ENCODE data around the gene ZSWIM9. TPM values are rescaled to one million over a fixed set of nuclear protein-coding genes. Genes with fewer than 3 reads are reported as not detected.

ZSWIM9 gene
- polyA plus RNA-seq, 1 of the 3 experiments (the other 2 are of a cell fraction): 2.2 TPM

GRCh38 chr19:48127561-48127960, 42.9 kb upstream of the ZSWIM9 start:
- Histone ChIP-seq H3K79me2 (ENCODE audit: insufficient read depth) (no peaks in the 10 kb centered on the region), H3K4me1 (ENCODE audit: control insufficient read depth in 1 of 2, insufficient read depth in 2 of 2, low read depth in 1 of 2, low read length in 1 of 2) (no peaks in the 10 kb centered on the region), H3K27me3 (ENCODE audit: insufficient read depth) (no peaks in the 10 kb centered on the region), H3K27ac (ENCODE audit: low read depth in 2 of 2, low read length in 1 of 2) (no peak overlapping the region), H3K9ac (no peak overlapping the region), H2AFZ (ENCODE audit: low read depth) (no peak overlapping the region), H3F3A (replicated peaks; ENCODE audit: insufficient read depth) (no peaks in the 10 kb centered on the region), H3K4me3 (ENCODE audit: low read depth in 2 of 2, low read length in 1 of 2) (no peak overlapping the region), H3K4me2 (no peak overlapping the region), H3K9me2 (no peaks in the 10 kb centered on the region), H4K20me1 (ENCODE audit: insufficient read depth) (no peaks in the 10 kb centered on the region), H3K9me3 (no peaks in the 10 kb centered on the region), H3K36me3 (replicated peaks in 1 of 2; ENCODE audit: control insufficient read depth in 1 of 2, insufficient read depth in 2 of 2, low read length in 1 of 2) (peaks cover 0 to 7% of the 10 kb centered on the region in 2 experiments)
- 94% methylated on average over 5 of the region's 6 CpGs for WGBS (ENCODE audit: low lambda C conversion rate)
- ChIA-PET CTCF (interaction anchor here (0.6 kb wide), 1 partner anchor 18 kb away, joined by 3 read pairs; no protein-coding TSS in a partner anchor), POLR2A (no interaction called here)
- no peak for DNase-seq
- TF ChIP-seq JUND (IDR thresholded peaks at IDR 0.05) (no peak), NFIC (IDR thresholded peaks at IDR 0.05; ENCODE audit: borderline replicate concordance) (no peak), TAF1 (IDR thresholded peaks at IDR 0.05; ENCODE audit: borderline replicate concordance, low read depth, low read length) (no peak), MEF2A (IDR thresholded peaks at IDR 0.05; ENCODE audit: borderline replicate concordance, low read depth) (no peak), RFX5 (IDR thresholded peaks at IDR 0.05; ENCODE audit: low read length) (no peak), NRF1 (IDR thresholded peaks at IDR 0.05; ENCODE audit: low read depth, low read length) (no peak)

GRCh38 chr19:48133094-48133493, 37.4 kb upstream of the ZSWIM9 start:
- Histone ChIP-seq H3K27me3 (ENCODE audit: insufficient read depth) (no peaks in the 10 kb centered on the region), H3F3A (replicated peaks; ENCODE audit: insufficient read depth) (no peaks in the 10 kb centered on the region), H4K20me1 (ENCODE audit: insufficient read depth) (no peaks in the 10 kb centered on the region), H3K9ac (no peak overlapping the region), H2AFZ (ENCODE audit: low read depth) (no peak overlapping the region), H3K4me1 (ENCODE audit: control insufficient read depth in 1 of 2, insufficient read depth in 2 of 2, low read depth in 1 of 2, low read length in 1 of 2) (peaks cover 0 to 2% of the 10 kb centered on the region in 2 experiments; a peak in 1 of 4 replicates), H3K9me2 (no peaks in the 10 kb centered on the region), H3K4me2 (no peak overlapping the region), H3K36me3 (replicated peaks in 1 of 2; ENCODE audit: control insufficient read depth in 1 of 2, insufficient read depth in 2 of 2, low read length in 1 of 2) (peaks cover 0 to 5% of the 10 kb centered on the region in 2 experiments), H3K9me3 (no peaks in the 10 kb centered on the region), H3K27ac (ENCODE audit: low read depth in 2 of 2, low read length in 1 of 2) (no peak overlapping the region), H3K79me2 (ENCODE audit: insufficient read depth) (no peaks in the 10 kb centered on the region), H3K4me3 (ENCODE audit: low read depth in 2 of 2, low read length in 1 of 2) (no peak overlapping the region)
- WGBS (ENCODE audit: low lambda C conversion rate): 83% methylated on average over 6 of the region's 6 CpGs
- no peak for DNase-seq
- no peak for TF ChIP-seq TCF12 (IDR thresholded peaks at IDR 0.05)
- TF ChIP-seq SMC3 (IDR thresholded peaks at IDR 0.05; ENCODE audit: low read depth, low read length): no peak
- TF ChIP-seq CTCF (IDR thresholded peaks at IDR 0.05): no peak
- no peak for TF ChIP-seq ZBTB33 (IDR thresholded peaks at IDR 0.05; ENCODE audit: borderline replicate concordance, low read depth)
- TF ChIP-seq ELF1 (IDR thresholded peaks at IDR 0.05): no peak
- no peak for TF ChIP-seq TAF1 (IDR thresholded peaks at IDR 0.05; ENCODE audit: borderline replicate concordance, low read depth, low read length)
- no peak for TF ChIP-seq YY1 (IDR thresholded peaks at IDR 0.05; ENCODE audit: low read depth)
- TF ChIP-seq RAD21 (IDR thresholded peaks at IDR 0.05; ENCODE audit: low read length): no peak
- no peak for TF ChIP-seq TEAD4 (IDR thresholded peaks at IDR 0.05; ENCODE audit: borderline replicate concordance, insufficient read depth)
- TF ChIP-seq GATA2 (CRISPR knock-in tag; IDR thresholded peaks at IDR 0.05): no peak
- no peak for TF ChIP-seq MAX (IDR thresholded peaks at IDR 0.05; ENCODE audit: low read depth)
- no peak for TF ChIP-seq CHD2 (IDR thresholded peaks at IDR 0.05; ENCODE audit: low read length, partially characterized antibody)
- TF ChIP-seq RXRA (IDR thresholded peaks at IDR 0.05; ENCODE audit: borderline replicate concordance, low read depth): no peak
- TF ChIP-seq REST (IDR thresholded peaks at IDR 0.05; ENCODE audit: low read depth, low read length): no peak
- TF ChIP-seq FOXM1 (IDR thresholded peaks at IDR 0.05; ENCODE audit: low read depth): no peak
- no peak for TF ChIP-seq JUND (IDR thresholded peaks at IDR 0.05)
- TF ChIP-seq USF1 (IDR thresholded peaks at IDR 0.05; ENCODE audit: borderline replicate concordance, low read depth): no peak
- no peak for TF ChIP-seq EZH2phosphoT487 (IDR thresholded peaks at IDR 0.05; ENCODE audit: borderline replicate concordance, low read depth)
- ChIA-PET CTCF (interaction anchor here (1.0 kb wide), 1 partner anchor 20 kb away, joined by 4 read pairs; no protein-coding TSS in a partner anchor), POLR2A (no interaction called here)

All from SK-N-SH (cell line).